Epidermal melanocyte (primary cell): ENCODE results near the gene SLC12A3.
"Not testable (repeated sequence)": the region's sequence is repeated elsewhere in the genome, so short reads cannot be mapped to it uniquely, and the experiment has no call there.

Experiments
- DNase-seq: peaks from one replicate; pipeline ENCODE4 v3.0.0; 2011; ENCODE audit warnings: low spot score; ENCODE audit not compliant: insufficient read length

Gene SLC12A3

GRCh38 chr16:56868766-56869165 lies 3.8 kb downstream of the SLC12A3 start:
- DNase-seq, result not testable (repeated sequence)

GRCh38 chr16:56869513-56870275 lies 4.7 kb downstream of the SLC12A3 start:
- DNase-seq, result no peak

- no peak for DNase-seq
These were observed 5.4 kb downstream of the SLC12A3 start for GRCh38 chr16:56870276-56870888.

GRCh38 chr16:56871172-56871593 lies 6.2 kb downstream of the SLC12A3 start:
- DNase-seq, result no peak

- DNase-seq, result no peak
These were observed 7.9 kb downstream of the SLC12A3 start for GRCh38 chr16:56872863-56873391.

- DNase-seq, result no peak
These were observed 9.8 kb downstream of the SLC12A3 start for GRCh38 chr16:56874800-56875199.

- DNase-seq, result no peak
These were observed 11.0 kb downstream of the SLC12A3 start for GRCh38 chr16:56876048-56876447.

- DNase-seq, result no peak
These were observed 12.6 kb downstream of the SLC12A3 start for GRCh38 chr16:56877486-56878182.

- no peak for DNase-seq
These were observed 13.4 kb downstream of the SLC12A3 start for GRCh38 chr16:56878282-56878854.

- DNase-seq, result no peak
These were observed 14.3 kb downstream of the SLC12A3 start for GRCh38 chr16:56879276-56879675.

GRCh38 chr16:56880176-56880575 lies 15.2 kb downstream of the SLC12A3 start:
- DNase-seq, result no peak

GRCh38 chr16:56880685-56881084 lies 15.7 kb downstream of the SLC12A3 start:
- DNase-seq, result no peak

GRCh38 chr16:56882077-56882800 lies 17.2 kb downstream of the SLC12A3 start:
- DNase-seq, result no peak

GRCh38 chr16:56883586-56883985 lies 18.6 kb downstream of the SLC12A3 start:
- no peak for DNase-seq

GRCh38 chr16:56884026-56884582 lies 19.1 kb downstream of the SLC12A3 start:
- no peak for DNase-seq

- not testable (repeated sequence) for DNase-seq
These were observed 19.9 kb downstream of the SLC12A3 start for GRCh38 chr16:56884929-56885328.

- no peak for DNase-seq
These were observed 20.6 kb downstream of the SLC12A3 start for GRCh38 chr16:56885446-56886162.

GRCh38 chr16:56886296-56886695 lies 21.3 kb downstream of the SLC12A3 start:
- no peak for DNase-seq

- no peak for DNase-seq
These were observed 21.8 kb downstream of the SLC12A3 start for GRCh38 chr16:56886826-56887225.

- DNase-seq, result no peak
These were observed 23.8 kb downstream of the SLC12A3 start for GRCh38 chr16:56888806-56889205.
